IPS-20b (cell line): Measurements from ENCODE around the gene RASAL2.

ENCODE experiments used
- H3K27ac ChIP-seq: one replicate; pipeline ENCODE4 v1.5.1; 2013; ENCODE audit warnings: low read length
- H3K27me3 ChIP-seq: 2 replicates; pipeline ENCODE4 v1.6.1; 2013; ENCODE audit warnings: mild to moderate bottlenecking, low read length, inconsistent platforms; ENCODE audit not compliant: insufficient read depth
- H3K36me3 ChIP-seq: 2 replicates; pipeline ENCODE4 v1.6.1; 2013; ENCODE audit warnings: low read depth, mild to moderate bottlenecking, inconsistent platforms, low read length, moderate library complexity; ENCODE audit not compliant: insufficient read depth
- H3K4me1 ChIP-seq: 2 replicates; pipeline ENCODE4 v1.6.1; 2013; ENCODE audit warnings: mild to moderate bottlenecking, control low read depth, inconsistent platforms, low read length, moderate library complexity; ENCODE audit not compliant: insufficient read depth
- H3K4me3 ChIP-seq: 2 replicates; pipeline ENCODE4 v1.5.1; 2013; ENCODE audit warnings: mild to moderate bottlenecking, low read length, inconsistent platforms
- H3K9ac ChIP-seq: 2 replicates; pipeline ENCODE4 v1.6.1; 2013; ENCODE audit warnings: low read depth, mild to moderate bottlenecking, inconsistent platforms, low read length, moderate library complexity
- H3K9me3 ChIP-seq: 2 replicates; pipeline ENCODE4 v1.6.1; 2013; ENCODE audit warnings: mild to moderate bottlenecking, low read depth, low read length, inconsistent platforms; ENCODE audit not compliant: insufficient read depth

The RASAL2 gene

DNA sequence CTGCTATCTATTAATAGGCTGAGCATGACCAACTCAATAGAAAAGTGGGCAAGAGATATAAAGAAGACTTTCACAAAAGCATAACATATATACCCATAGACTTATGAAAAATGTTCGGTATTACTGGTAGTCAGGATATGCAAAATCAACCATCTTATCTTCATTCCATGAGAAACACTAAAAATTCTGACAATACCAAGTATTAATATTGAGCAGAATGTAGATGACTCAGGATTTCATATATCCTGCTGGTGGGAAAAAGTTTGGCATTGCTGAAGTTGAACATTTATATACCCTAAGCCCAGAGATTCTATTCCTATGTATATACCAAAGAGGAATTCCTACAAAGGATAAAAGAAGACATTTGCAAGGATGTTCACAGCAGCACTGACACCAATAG lies 264.6 kb downstream of the RASAL2 start:
- Histone ChIP-seq H3K27me3 (no peaks in the 10 kb centered on the region), H3K9me3 (peaks cover 3% of the 10 kb centered on the region; the same call in 1 of the 2 replicates), H3K9ac (no peak overlapping the region), H3K36me3 (no peaks in the 10 kb centered on the region), H3K4me3 (no peak overlapping the region), H3K27ac (no peak overlapping the region), H3K4me1 (no peaks in the 10 kb centered on the region)

DNA sequence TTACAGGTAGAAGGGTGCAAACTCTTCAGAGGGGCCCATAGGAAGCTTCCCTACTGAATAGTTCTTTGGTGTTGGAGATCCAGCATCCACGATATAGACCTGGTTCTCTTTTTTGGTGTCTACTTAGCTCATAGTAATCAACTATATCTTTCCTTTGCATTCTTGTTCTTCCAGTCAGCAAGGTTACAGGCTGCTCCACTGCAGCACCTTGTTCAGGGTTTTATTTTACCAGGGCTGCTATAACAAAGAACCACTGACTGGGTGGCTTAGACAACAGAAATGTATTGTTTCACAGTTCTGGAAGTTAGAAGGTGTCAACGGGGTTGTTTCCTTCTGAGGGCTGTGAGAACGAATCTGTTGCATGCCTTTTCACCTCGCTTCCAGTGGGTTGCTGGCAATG lies 266.5 kb downstream of the RASAL2 start:
- Histone ChIP-seq H3K9ac (no peak overlapping the region), H3K36me3 (no peaks in the 10 kb centered on the region), H3K4me1 (no peaks in the 10 kb centered on the region), H3K4me3 (no peak overlapping the region), H3K9me3 (peaks cover 3% of the 10 kb centered on the region; the same call in 1 of the 2 replicates), H3K27me3 (no peaks in the 10 kb centered on the region), H3K27ac (no peak overlapping the region)

DNA sequence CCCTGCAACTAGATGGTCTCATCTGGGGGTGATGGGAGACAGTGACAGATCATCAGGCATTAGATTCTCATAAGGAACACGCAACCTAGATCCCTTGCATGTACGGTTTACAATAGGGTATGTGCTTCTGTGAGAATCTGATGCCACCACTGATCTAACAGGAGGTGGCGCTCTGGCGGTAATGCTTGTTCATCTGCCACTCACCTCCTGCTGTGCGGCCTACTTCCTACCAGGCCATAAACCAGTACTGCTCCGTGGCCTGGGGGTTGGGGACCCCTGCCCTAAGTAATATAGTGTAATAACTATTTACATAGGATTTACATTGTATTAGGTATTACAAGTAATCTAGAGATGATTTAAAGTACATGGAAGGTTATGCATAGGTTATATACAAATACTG lies 267.9 kb downstream of the RASAL2 start:
- Histone ChIP-seq H3K9me3 (peaks cover 3% of the 10 kb centered on the region; the same call in 1 of the 2 replicates), H3K4me1 (no peaks in the 10 kb centered on the region)

DNA sequence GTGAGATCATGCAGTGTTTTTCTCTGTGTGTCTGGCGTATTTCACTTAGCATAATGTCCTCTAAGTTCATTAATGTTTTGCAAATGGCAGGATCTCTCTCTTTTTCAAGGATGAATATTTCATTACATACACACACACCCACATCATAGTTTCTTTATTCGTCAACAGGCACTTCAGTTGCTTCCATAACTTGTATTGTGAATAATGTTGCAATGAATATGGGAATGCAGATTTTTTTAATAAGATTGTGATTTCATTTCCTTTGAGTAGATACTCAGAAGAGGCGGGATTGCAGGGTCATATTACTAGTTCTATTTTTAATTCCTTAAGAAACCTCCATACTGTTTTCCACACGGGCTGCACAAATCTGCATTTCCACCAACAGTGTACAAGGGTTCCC lies 268.8 kb downstream of the RASAL2 start:
- H3K4me1 ChIP-seq = no peaks in the 10 kb centered on the region
- no peaks in the 10 kb centered on the region for H3K27me3 ChIP-seq
- H3K27ac ChIP-seq = no peak overlapping the region
- H3K9me3 ChIP-seq = peaks cover 3% of the 10 kb centered on the region; the same call in 1 of the 2 replicates
- H3K36me3 ChIP-seq = no peaks in the 10 kb centered on the region
- no peak overlapping the region for H3K4me3 ChIP-seq
- H3K9ac ChIP-seq = no peak overlapping the region

More for the DNA sequence above, 267.9 kb downstream of the RASAL2 start:
- H3K9ac ChIP-seq = no peak overlapping the region
- no peaks in the 10 kb centered on the region for H3K36me3 ChIP-seq
- H3K4me3 ChIP-seq = no peak overlapping the region
- H3K27ac ChIP-seq = no peak overlapping the region
- no peaks in the 10 kb centered on the region for H3K27me3 ChIP-seq

DNA sequence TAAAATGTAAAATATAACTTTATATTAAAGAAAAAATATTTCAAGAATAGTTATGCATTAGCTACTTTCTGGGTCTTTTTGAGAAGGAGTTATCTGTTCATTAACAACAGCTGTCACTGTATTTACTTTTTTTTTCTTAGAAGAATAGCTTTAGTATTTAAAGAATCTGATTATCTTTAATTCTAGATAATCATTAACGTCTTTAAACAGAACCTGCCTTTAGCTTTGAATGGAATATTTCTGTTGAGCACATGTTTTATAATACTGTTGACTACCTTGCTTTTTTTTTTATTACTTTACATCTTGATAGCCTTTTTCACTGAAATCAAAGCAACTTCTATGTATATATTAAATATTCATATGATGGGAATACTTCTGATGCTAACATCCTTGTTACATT lies 270.9 kb downstream of the RASAL2 start:
- no peak overlapping the region for H3K4me3 ChIP-seq
- no peaks in the 10 kb centered on the region for H3K4me1 ChIP-seq
- H3K27me3 ChIP-seq = no peaks in the 10 kb centered on the region
- H3K27ac ChIP-seq = no peak overlapping the region
- no peak overlapping the region for H3K9ac ChIP-seq
- H3K9me3 ChIP-seq = peaks cover 3% of the 10 kb centered on the region; the same call in 1 of the 2 replicates
- H3K36me3 ChIP-seq = no peaks in the 10 kb centered on the region

DNA sequence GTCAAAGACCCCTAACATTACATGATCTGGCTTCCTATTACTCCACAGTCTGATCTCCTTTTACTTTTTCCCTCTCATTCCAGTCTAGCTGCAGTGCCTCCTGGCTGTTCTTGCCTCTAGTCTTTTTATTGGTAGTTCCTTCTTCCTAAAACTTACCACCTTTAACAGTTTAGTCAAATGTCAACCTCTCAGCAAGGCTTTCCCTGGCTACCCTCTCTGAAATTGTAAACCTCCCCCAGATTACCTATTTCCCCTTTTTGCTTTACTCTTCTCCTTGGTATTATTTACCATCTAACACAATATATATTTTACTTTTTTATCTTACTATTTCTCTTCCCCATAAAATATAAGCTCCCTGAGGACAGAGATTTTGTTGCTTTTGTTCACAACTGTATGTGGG lies 273.2 kb downstream of the RASAL2 start:
- Histone ChIP-seq H3K9ac (no peak overlapping the region), H3K4me3 (no peak overlapping the region), H3K27me3 (no peaks in the 10 kb centered on the region), H3K9me3 (no peaks in the 10 kb centered on the region), H3K36me3 (no peaks in the 10 kb centered on the region), H3K27ac (no peak overlapping the region), H3K4me1 (peaks cover 12% of the 10 kb centered on the region; the same call in 1 of the 2 replicates)

DNA sequence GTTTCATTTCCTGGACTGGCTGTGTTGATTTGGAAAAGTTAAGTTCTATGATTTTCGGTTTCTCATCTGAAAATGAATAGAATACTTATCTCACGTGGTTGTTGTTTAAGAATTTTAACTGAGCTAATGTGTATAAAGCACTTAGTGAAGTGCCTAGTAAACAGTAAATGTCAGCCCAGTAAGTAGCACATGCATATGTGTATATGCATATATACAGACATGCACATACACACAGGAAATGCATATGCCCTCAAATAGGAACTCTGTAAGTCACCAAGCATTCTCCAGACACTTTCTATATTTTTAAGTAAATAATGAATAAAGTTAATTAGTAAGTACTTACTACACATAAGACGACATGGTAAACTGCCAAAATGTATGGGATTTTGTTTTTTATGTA lies 274.3 kb downstream of the RASAL2 start:
- Histone ChIP-seq H3K27me3 (no peaks in the 10 kb centered on the region), H3K9ac (no peak overlapping the region), H3K9me3 (no peaks in the 10 kb centered on the region), H3K27ac (no peak overlapping the region), H3K4me1 (peaks cover 17% of the 10 kb centered on the region; the same call in 1 of the 2 replicates), H3K4me3 (no peak overlapping the region), H3K36me3 (no peaks in the 10 kb centered on the region)

DNA sequence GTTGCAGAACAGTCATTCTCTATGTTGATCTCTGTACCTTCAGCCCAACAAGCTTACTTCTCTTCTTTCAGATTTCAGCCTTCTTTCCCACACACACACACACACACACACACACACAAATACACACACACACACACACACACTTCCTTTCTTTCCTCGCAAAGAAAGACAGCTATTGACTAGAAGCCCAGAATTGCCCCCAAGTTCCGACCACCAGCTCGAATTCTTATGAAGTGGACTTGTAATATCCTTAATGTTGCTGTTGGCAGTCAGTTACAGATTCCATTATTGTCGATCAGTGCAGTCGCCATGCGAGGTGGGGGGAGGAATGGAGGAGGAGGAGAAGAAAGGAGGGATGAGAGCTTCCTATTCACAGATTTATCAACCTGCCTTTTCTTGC lies 277.3 kb downstream of the RASAL2 start:
- no peak overlapping the region for H3K27ac ChIP-seq
- H3K4me1 ChIP-seq = peaks cover 36% of the 10 kb centered on the region; the same call in 1 of the 2 replicates

DNA sequence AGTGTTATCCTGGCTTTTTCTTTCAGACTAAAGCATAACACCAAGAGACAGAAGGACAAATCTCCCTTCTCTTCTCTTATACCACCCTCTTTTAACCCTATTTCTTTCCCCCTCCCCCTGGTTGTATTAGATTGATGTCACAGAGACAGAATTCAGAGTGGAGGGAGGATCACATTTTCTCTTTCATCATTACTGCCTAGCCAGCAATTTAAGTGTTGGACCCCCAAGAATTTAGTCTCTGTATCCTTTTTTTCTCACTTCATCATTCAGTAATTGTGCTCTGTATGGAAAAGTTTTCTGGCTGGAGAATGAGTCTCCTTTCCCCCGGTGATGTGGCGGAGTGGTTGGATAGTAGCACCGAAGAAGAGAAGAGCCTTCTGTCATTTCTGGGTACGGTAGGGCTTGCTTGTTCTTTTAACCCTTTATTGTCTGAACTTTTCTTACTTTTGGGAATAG lies 278.1 kb downstream of the RASAL2 start:
- H3K27ac ChIP-seq = no peak overlapping the region
- no peaks in the 10 kb centered on the region for H3K36me3 ChIP-seq

More for the DNA sequence above, 277.3 kb downstream of the RASAL2 start:
- Histone ChIP-seq H3K9me3 (no peaks in the 10 kb centered on the region), H3K4me3 (peak overlapping the region; percentile 44; the same call in 1 of the 2 replicates), H3K27me3 (no peaks in the 10 kb centered on the region), H3K36me3 (no peaks in the 10 kb centered on the region), H3K9ac (no peak overlapping the region; the same call in 1 of the 2 replicates)

DNA sequence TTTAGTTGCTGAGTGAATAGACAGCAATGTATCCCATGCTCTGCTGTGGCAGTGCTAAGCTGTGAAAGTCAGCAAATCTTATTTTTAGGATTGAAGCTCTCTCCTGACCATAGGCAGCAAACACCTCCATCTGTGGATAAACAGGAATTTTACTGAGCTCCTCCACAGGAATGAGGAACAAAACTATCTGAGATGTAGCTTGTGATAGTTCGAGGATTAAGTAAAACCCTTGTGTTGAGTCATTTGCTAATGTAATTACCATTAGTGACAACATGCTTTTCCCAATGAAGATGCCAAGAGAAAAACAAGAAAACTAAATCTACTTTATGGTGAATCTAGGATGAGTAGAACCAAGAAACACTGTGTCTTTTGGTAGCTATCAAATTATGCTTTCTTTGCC lies 280.1 kb downstream of the RASAL2 start:
- Histone ChIP-seq H3K4me1 (peaks cover 36% of the 10 kb centered on the region; the same call in 1 of the 2 replicates), H3K4me3 (no peak overlapping the region), H3K9ac (no peak overlapping the region), H3K9me3 (no peaks in the 10 kb centered on the region), H3K36me3 (no peaks in the 10 kb centered on the region), H3K27ac (no peak overlapping the region), H3K27me3 (no peaks in the 10 kb centered on the region)

More for the DNA sequence above, 278.1 kb downstream of the RASAL2 start:
- no peaks in the 10 kb centered on the region for H3K9me3 ChIP-seq
- peak overlapping the region; percentile 14; the same call in 1 of the 2 replicates for H3K9ac ChIP-seq
- peaks cover 36% of the 10 kb centered on the region; the same call in 1 of the 2 replicates for H3K4me1 ChIP-seq
- H3K27me3 ChIP-seq = no peaks in the 10 kb centered on the region
- H3K4me3 ChIP-seq = peak overlapping the region; percentile 44

DNA sequence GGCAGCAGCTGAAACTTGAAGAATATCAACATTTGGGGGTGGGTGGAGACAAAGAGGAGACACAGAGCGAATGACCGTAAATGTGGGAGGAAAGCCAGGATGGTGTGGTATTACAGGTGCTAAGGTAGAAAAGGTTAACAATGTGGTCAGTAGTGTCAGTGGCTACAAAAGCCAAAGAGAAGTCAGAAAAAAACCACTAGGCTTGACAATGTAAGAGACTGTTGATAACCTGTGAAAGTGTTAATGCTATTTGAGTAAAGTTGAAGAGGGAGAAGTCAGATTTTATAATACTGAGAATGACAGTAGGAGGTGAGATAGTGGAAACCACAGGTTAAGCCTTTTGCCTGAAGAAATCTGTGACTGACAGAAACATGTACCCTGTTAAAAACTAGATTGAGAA lies 282.1 kb downstream of the RASAL2 start:
- no peak overlapping the region for H3K9ac ChIP-seq
- H3K4me1 ChIP-seq = peaks cover 37% of the 10 kb centered on the region; the same call in 1 of the 2 replicates
- H3K27ac ChIP-seq = no peak overlapping the region
- H3K36me3 ChIP-seq = no peaks in the 10 kb centered on the region
- H3K9me3 ChIP-seq = no peaks in the 10 kb centered on the region
- H3K27me3 ChIP-seq = no peaks in the 10 kb centered on the region
- no peak overlapping the region for H3K4me3 ChIP-seq

DNA sequence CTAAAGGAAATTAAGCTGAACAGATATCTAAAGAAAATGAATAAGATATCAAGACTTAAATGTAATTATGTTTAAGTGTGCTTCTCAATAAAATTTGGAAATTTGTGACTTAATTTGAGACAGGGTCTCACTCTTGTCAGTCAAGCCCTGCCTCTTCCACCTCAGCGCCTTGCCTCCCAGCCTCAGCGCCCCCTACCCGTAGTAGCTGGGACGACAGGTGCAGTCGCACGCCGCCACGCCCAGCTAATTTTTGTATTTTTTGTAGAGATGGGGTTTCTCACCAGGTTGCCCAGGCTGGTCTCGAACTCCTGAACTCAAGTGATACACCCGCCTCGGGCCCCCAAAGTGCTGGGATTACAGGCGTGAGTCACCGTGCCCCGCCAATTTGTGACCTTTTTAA lies 285.9 kb downstream of the RASAL2 start:
- no peak overlapping the region for H3K9ac ChIP-seq
- H3K4me1 ChIP-seq = peaks cover 15% of the 10 kb centered on the region; the same call in 1 of the 2 replicates
- no peaks in the 10 kb centered on the region for H3K36me3 ChIP-seq
- H3K27me3 ChIP-seq = no peaks in the 10 kb centered on the region
- H3K4me3 ChIP-seq = no peak overlapping the region
- H3K27ac ChIP-seq = no peak overlapping the region
- H3K9me3 ChIP-seq = no peaks in the 10 kb centered on the region
